NCI-H82 (cell line): ENCODE measurements around the gene NMNAT1.
"Not testable (repeated sequence)": the region's sequence is repeated elsewhere in the genome, so short reads cannot be mapped to it uniquely, and the experiment has no call there.

Experiments
- DNase-seq: peaks from one replicate; lab custom pipeline; 2025; lab: John Stamatoyannopoulos, UW

The NMNAT1 gene

DNA sequence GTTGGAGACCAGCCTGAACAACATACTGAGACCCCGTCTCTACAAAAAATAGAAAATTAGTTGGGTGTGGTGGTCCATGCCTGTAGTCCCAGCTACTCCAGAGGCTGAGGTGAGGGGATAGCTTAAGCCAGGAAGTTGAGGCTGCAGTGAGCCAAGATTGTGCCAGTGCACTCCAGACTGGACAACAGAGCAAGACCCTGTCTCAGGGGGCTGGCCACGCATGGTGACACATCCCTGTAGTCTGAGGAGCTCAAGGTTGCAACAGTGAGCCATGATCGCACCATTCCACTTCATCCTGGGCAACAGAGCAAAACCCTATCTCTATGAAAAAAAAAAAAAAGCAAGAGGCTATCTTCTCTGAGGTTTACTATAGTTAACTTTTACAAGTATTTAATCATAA is 76.8 kb downstream of the NMNAT1 start:
- DNase-seq, result no peak

DNA sequence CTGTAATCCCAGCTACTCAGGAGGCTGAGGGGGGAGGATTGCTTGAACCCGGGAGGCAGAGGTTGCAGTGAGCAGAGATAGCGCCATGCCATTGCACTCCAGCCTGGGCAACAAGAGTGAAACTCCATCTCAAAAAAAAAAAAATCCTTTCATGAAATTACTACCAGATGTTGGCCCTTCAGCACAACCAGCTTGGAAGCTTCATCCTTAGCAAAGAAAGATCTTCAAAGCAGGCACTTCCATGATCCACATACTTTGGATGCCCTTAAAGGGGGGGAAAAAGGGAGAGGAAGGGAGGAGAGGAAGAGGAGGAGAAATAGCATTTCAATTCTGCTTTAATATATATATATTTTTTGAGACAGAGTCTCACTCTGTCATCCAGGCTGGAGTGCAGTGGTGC is 77.4 kb downstream of the NMNAT1 start:
- DNase-seq, result not testable (repeated sequence)

- DNase-seq, result peak; percentile 75
Observed at GRCh38 chr1:10021992-10022391, 78.7 kb downstream of the NMNAT1 start.

DNA sequence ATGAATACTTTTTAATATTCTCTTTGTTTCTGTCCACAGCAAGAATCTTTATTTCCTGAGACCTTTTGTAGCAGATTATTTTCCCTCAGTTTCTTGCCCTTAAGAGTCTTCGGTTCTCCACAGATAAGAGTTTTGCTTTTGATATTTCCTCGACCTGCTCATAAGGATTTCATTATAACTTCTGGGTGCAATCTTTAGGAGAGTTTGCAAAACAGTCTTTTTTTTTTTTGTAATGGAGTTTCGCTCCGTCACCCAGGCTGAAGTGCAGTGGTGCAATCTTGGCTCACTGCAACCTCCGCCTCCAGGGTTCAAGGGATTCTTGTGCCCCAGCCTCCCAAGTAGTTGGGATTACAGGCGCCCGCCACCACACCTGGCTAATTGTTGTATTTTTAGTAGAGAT is 79.4 kb downstream of the NMNAT1 start:
- DNase-seq, result no peak

DNA sequence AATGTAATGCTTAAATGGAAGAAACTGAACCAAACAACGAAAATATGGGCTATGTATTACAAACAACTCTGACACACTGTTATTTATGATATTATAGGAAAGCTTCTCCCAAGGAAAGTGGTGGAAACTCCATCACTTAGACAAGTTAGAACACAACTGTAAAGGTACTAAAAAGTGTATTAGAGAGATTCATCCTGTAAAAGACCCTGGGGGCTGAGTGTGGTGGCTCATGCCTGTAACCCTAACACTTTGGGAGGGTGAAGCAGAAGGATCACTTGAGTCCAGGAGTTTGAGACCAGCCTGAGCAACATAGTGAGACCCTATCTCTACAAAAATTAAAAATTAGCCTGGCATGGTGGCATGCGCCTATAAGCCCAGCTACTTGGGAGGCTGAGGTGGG is 82.1 kb downstream of the NMNAT1 start:
- DNase-seq, result no peak

DNA sequence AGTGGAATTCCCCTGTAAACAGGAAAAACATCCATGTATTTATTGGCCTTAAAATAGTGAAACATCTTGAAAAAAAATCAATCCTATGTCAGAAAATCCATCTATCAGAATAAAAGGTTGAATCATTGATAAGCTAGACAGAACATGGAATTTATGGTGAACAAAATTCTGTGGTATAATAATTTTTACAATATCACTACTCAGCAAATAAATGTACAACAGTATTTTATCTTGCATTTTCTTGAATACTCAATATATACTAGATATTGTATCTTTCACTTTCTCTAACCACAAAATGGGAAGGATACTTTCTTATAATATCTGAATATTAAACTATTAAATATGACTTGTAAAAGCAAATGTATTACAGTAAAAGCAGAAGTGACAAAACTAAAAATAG is 83.8 kb downstream of the NMNAT1 start:
- DNase-seq, result no peak

GRCh38 chr1:10028956-10029500 is 85.8 kb downstream of the NMNAT1 start:
- DNase-seq, result peak; percentile 23

- DNase-seq, result peak; percentile 15
Observed at GRCh38 chr1:10031461-10031860, 88.2 kb downstream of the NMNAT1 start.

DNA sequence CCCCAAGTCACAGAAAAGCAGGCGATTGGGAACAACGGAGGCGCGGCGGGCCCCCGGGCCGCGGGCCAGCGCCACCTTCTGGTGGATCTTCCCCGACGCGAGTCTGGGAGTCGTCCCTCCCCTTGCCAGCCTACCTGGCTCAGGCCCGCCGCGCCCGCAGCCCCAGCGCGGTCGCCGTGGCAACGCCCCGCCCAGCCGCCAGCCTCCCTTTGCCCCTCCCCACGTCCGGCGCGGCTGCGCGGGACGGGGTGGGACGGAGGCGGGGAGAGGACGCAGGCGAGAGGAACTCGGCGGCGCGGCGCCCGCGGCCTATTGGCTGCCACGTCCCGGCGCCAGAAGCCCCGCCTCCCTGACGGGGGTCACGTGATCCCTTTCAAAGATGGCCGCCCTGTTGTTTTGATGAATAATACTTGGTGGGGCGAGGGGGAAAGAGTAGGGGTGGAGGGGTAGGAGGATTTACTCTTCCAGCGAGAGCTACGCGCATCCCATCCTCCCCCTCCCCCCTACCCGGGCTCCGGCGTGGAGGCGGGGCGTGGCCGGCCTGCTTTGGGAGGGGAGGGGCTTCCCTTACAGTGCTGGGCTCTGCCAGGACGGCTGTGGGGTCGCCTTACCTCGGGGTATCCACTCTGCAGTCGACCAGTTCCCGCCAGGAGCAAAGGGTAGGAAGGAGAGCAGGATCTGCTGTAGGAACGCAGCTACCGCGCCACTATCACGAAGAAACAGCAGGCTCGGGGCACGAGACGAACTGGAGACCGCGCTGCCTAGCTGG is 89.5 kb downstream of the NMNAT1 start, which contains the start of gene UBE4B:
Gene UBE4B (plus strand): TSS at position 369 of the 769 bp plus-strand sequence. CDS start 713 bp downstream, outside the sequence.
- DNase-seq, result peak; percentile 100

GRCh38 chr1:10033359-10033845 is 90.1 kb downstream of the NMNAT1 start:
- DNase-seq, result peak; percentile 85
